ENCODE data around the gene PICALM. TPM values are rescaled to one million over a fixed set of nuclear protein-coding genes. Genes with fewer than 3 reads are reported as not detected.

The PICALM gene
- polyA plus RNA-seq, 3 donors, result 62.4 to 241 (median 81.0) TPM

DNA sequence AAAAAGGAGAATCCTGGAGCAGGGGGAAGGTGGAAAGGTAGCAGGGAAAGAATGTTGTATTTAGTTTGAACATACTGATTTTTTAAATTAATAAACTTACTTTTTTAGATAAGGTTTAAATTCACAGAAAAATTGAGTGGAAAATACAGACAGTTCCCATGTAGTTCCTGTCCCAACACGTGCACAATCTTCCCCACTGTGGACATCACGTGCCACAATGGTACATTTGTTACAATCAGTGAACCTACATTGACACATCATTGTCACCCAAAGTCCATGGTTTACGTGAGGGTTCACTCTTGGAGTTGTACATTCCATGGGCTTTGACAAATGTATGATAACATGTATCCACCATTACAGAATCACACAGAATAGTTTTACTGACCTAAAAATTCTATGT is 10.5 kb upstream of the PICALM start:
- TF ChIP-seq, protein P1, sequence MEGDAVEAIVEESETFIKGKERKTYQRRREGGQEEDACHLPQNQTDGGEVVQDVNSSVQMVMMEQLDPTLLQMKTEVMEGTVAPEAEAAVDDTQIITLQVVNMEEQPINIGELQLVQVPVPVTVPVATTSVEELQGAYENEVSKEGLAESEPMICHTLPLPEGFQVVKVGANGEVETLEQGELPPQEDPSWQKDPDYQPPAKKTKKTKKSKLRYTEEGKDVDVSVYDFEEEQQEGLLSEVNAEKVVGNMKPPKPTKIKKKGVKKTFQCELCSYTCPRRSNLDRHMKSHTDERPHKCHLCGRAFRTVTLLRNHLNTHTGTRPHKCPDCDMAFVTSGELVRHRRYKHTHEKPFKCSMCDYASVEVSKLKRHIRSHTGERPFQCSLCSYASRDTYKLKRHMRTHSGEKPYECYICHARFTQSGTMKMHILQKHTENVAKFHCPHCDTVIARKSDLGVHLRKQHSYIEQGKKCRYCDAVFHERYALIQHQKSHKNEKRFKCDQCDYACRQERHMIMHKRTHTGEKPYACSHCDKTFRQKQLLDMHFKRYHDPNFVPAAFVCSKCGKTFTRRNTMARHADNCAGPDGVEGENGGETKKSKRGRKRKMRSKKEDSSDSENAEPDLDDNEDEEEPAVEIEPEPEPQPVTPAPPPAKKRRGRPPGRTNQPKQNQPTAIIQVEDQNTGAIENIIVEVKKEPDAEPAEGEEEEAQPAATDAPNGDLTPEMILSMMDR (IDR thresholded peaks at IDR 0.05), result no peak
- Histone ChIP-seq H3K27ac (ENCODE audit: low read depth in 1 of 2, low read length in 2 of 2) (no peak overlapping the region), H3K36me3 (replicated peaks in 1 of 2; ENCODE audit: control insufficient read depth in 1 of 2, insufficient read depth in 2 of 2, low read length in 2 of 2) (no peaks in the 10 kb centered on the region), H3K79me2 (ENCODE audit: insufficient read depth, low read length) (no peaks in the 10 kb centered on the region), H3K9ac (ENCODE audit: insufficient read depth, low read length, poor library complexity, severe bottlenecking) (no peak overlapping the region), H4K20me1 (ENCODE audit: insufficient read depth, low read length) (no peaks in the 10 kb centered on the region), H3K9me3 (replicated peaks in 1 of 2; ENCODE audit: control insufficient read depth in 1 of 2, insufficient read depth in 1 of 2, low read length in 2 of 2) (no peaks in the 10 kb centered on the region), H2AFZ (ENCODE audit: insufficient read depth, low read depth, low read length, poor library complexity, severe bottlenecking) (no peak overlapping the region), H3K4me3 (replicated peaks in 1 of 3; ENCODE audit: low read depth in 2 of 3, low read length in 3 of 3) (no peak overlapping the region), H3K4me2 (replicated peaks; ENCODE audit: extremely low read depth, low read length, poor library complexity, severe bottlenecking) (no peak overlapping the region), H3K4me1 (ENCODE audit: control insufficient read depth in 1 of 2, insufficient read depth in 2 of 2, low read length in 2 of 2) (peaks cover 12% of the 10 kb centered on the region in 2 donors), H3K27me3 (ENCODE audit: control insufficient read depth in 2 of 2, insufficient read depth in 2 of 2, low read length in 2 of 2) (no peaks in the 10 kb centered on the region)
- Mint-ChIP-seq H3K27ac (no peak overlapping the region), H3K4me1 (peaks cover 17% of the 10 kb centered on the region), H3K36me3 (no peaks in the 10 kb centered on the region), H3K9me3 (no peaks in the 10 kb centered on the region), H3K4me3 (no peak overlapping the region), H3K27me3 (ENCODE audit: low read depth in 3 of 3) (peaks cover 0 to 3% (median 2%) of the 10 kb centered on the region in 3 donors)
- intact Hi-C loops (cut with micrococcal nuclease), result loop anchor here in 1 of 2 donors (10.0 kb wide), 1 partner anchor 55 kb away; no protein-coding TSS in a partner anchor
- 92% methylated on average over 2 of the region's 3 CpGs for WGBS (ENCODE audit: insufficient coverage)
- DNase-seq, result no peak

DNA sequence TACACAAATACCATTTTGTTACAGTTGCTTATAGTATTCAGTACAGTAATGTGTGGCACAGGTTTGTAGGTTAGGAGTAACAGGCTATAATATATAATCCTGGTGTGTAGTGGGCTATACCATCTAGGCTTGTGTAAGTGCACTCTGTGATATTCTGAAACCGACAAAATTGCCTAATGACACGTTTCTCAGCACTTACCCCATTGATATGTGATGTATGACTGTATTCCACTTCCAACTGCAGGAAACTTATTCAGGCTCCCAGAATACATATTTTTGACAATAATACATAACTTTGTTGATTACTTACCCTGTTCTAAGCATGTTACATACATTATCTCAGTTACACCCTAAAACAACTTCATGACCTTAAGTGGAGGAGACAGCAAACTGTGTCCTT is 5.1 kb upstream of the PICALM start:
- TF ChIP-seq, protein P1 (IDR thresholded peaks at IDR 0.05), result no peak
- H4K20me1 ChIP-seq (ENCODE audit: insufficient read depth, low read length), result no peaks in the 10 kb centered on the region
- H3K27ac Mint-ChIP-seq, result no peak overlapping the region
- no peak overlapping the region for H3K4me3 ChIP-seq (replicated peaks in 1 of 3; ENCODE audit: low read depth in 2 of 3, low read length in 3 of 3)
- peaks cover 0 to 6% (median 2%) of the 10 kb centered on the region in 3 donors for H3K27me3 Mint-ChIP-seq (ENCODE audit: low read depth in 3 of 3)
- no peak overlapping the region for H2AFZ ChIP-seq (ENCODE audit: insufficient read depth, low read depth, low read length, poor library complexity, severe bottlenecking)
- peaks cover 26 to 29% of the 10 kb centered on the region in 2 donors for H3K4me1 ChIP-seq (ENCODE audit: control insufficient read depth in 1 of 2, insufficient read depth in 2 of 2, low read length in 2 of 2)
- intact Hi-C loops (cut with micrococcal nuclease), result loop anchor here in 1 of 2 donors (10.0 kb wide), 1 partner anchor 61 kb away; no protein-coding TSS in a partner anchor
- H3K9me3 Mint-ChIP-seq, result no peaks in the 10 kb centered on the region
- H3K9me3 ChIP-seq (replicated peaks in 1 of 2; ENCODE audit: control insufficient read depth in 1 of 2, insufficient read depth in 1 of 2, low read length in 2 of 2), result no peaks in the 10 kb centered on the region
- no peak overlapping the region for H3K4me2 ChIP-seq (replicated peaks; ENCODE audit: extremely low read depth, low read length, poor library complexity, severe bottlenecking)
- no peak overlapping the region for H3K4me3 Mint-ChIP-seq
- no peak for DNase-seq
- H3K27me3 ChIP-seq (ENCODE audit: control insufficient read depth in 2 of 2, insufficient read depth in 2 of 2, low read length in 2 of 2), result no peaks in the 10 kb centered on the region
- H3K36me3 Mint-ChIP-seq, result no peaks in the 10 kb centered on the region
- H3K4me1 Mint-ChIP-seq, result peaks cover 37% of the 10 kb centered on the region
- no peak overlapping the region for H3K9ac ChIP-seq (ENCODE audit: insufficient read depth, low read length, poor library complexity, severe bottlenecking)
- no peaks in the 10 kb centered on the region for H3K36me3 ChIP-seq (replicated peaks in 1 of 2; ENCODE audit: control insufficient read depth in 1 of 2, insufficient read depth in 2 of 2, low read length in 2 of 2)
- H3K79me2 ChIP-seq (ENCODE audit: insufficient read depth, low read length), result peaks cover 3% of the 10 kb centered on the region
- no peak overlapping the region for H3K27ac ChIP-seq (ENCODE audit: low read depth in 1 of 2, low read length in 2 of 2)
- no CpG with 5 or more reads among the region's 2 CpGs for WGBS (ENCODE audit: insufficient coverage)
